ENCODE measurements around the gene CD19.
"Not testable (repeated sequence)": the region's sequence is repeated elsewhere in the genome, so short reads cannot be mapped to it uniquely, and the experiment has no call there.

CD19 gene

DNA sequence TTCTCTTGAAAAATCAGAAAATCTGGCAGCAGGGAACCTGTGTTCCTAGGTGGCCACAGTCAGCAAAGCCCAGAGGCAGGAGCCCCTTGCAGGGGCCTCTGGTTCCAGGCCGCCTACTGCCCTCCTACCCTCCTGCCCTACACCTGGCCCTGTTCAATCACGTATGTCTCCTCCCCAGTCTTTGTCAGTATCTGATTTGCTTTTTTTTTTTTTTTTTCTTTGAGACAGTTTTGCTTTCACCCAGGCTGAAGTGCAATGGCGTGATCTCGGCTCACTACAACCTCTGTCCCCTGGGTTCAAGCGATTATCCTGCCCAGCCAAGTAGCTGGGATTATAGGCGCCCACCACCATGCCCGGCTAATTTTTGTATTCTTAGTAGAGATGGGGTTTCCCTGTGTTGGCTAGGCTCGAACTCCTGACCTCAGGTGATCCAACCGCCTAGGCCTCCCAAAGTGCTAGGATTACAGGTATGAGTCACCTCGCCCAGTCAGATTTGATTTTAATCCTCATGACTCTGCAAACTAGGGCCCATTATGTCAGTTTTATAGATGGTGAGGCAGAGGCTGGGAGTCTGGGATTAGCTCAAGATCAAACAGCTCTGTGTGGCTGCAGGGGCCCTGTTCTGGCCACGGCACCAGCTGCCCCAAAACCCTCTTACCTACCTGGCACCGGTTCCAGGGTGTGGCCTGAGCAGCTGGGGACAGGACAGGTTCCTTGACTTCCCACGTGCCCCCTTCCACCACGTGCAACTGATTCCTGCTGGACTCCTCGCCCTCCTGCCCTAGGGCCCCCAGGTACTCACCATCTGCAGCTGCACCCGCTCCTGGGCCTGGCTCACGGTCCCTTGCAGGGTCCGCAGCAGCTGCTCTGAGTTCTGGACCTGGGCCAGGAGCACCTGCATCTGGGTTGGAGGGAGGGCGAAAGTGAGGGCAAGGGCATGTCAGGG is 21.4 kb upstream of the CD19 start:
- no peak for FAIRE-seq

GRCh38 chr16:28912558-28912957 is 19.2 kb upstream of the CD19 start:
- FAIRE-seq: no peak

- FAIRE-seq: no peak
Observed at GRCh38 chr16:28913946-28914724, 17.6 kb upstream of the CD19 start.

DNA sequence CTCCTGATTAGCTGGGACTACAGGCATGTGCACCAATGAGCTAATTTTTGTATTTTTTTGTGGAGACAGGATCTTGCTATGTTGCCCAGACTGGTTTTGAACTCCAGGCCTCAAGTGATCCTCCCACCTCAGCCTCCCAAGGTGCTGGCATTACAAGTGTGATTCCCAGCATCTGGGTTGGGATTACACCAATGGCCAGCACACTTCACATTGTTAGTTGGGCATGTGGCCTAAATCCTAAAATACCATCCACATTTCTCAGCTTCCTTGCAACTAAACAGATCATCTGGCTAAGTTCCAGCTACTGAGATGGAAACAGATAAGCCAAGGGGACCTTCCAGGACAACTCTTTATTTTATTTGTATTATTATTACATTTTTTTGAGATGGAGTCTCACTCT is 16.6 kb upstream of the CD19 start:
- no peak for FAIRE-seq

DNA sequence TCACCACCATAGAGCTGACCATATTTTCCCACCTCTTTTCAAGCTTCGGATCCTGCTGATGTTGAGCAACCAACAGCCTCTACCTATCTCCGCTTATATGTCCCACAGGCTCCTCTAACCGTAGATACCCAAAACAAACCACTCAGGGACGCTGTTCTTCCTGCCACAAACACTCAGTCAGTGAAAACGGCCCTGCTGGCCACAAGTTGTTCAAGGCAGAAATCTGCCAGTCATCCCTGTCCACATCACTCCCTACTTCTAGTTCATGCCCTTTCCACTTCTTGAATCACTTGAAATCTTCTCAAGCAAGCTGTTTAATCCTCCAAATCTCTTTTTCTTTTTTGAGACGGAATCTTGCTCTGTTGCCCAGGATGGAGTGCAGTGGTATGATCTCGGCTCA is 14.7 kb upstream of the CD19 start:
- no peak for FAIRE-seq

DNA sequence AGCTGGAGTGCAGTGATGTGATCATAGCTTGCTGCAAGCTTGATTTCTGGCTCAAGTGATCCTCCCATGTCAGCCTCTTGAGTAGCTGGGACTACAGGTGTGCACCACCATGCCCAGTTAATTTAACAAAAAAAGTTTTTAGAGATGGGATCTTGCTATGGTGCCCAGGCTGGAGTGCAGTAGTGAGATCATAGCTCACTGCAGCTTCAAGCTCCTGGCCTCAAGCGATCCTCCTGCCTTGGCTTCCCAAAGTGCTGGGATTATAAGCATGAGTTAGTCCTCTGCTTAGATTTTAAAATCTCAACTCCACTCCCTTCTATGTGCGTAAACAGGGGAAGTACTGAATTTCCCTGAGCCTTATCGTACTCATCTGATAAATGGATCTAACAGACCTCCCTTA is 13.1 kb upstream of the CD19 start:
- no peak for FAIRE-seq

GRCh38 chr16:28923231-28923587 is 8.6 kb upstream of the CD19 start:
- FAIRE-seq: no peak

- no peak for FAIRE-seq
Observed at GRCh38 chr16:28923652-28924398, 7.9 kb upstream of the CD19 start.

GRCh38 chr16:28924399-28924761 is 7.4 kb upstream of the CD19 start:
- no peak for FAIRE-seq

DNA sequence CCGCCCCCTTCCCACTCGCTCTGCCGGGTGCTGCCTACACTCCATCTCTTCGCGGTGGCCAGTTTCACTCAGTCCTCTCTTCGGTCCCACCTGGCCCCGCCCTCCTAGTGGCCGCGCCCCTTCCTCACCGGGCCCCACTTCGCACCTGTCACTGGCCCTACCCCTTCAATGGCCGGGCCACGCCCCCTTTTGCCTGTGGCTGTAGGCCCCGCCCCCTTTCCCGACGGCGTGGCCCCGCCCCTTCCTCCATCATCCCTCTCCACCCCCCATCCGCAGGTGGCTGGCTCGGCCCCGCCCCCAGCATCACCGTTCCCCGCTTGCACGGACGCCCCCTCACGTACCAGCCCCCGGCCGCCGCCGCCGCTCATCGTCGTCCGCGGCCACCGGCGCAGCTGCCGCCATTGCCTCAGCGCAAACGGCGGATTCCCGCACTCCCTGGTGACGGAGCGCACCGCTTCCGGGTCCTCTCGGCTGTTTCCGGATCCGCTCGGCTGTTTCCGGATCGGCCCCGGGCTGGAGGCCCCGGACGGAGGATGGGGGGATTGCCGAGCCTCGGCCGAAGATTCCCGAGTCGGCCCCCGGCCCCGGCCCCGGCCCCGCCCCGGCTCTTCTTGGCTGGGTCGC is 6.9 kb upstream of the CD19 start, which contains the start of gene RABEP2:
RABEP2 (minus strand) TSS at position 477 of the 624 bp plus-strand sequence; CDS start at position 402, 75 bp downstream.
- no peak for FAIRE-seq

DNA sequence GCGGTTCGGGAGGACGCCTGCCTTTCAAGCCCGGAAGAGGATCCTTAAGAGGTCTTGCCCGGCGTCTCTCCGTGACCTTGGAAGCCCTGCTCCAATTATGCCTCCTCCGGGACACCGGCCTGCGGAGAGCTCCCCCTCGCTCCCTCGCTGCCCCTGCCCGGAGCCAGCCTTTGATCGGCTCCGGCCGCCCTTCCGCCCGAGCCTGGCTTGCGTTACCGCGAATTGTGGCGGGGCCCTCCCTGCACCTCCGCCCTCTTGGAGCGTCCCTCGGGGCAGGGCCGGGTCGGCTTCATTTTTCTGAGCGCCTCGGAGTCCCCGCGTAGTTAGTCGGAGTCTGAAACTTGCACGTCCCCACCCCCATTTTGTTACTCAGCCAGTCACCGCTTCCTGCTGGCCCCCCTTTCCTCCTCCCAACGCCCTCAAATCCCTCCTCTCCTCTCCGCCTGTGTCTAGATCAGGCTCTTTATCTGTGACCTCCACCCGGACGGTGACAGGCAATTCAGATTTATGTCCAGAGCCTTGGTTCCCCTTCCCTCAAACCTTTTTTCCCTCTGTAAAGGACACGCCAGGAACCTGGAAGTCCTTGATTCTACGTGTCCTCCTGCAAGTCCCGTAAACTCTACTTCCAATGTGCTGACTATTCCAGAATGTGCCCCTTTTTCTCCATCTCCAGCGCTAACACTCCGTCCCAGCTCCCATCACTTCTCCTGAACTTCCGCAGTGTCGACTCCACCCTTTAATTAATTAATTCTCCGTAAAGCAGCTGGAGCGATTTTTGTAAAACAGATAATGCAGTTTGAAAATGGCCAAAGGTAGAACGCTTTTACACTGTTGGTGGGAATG is 6.2 kb upstream of the CD19 start:
- FAIRE-seq: no peak

- FAIRE-seq: not testable (repeated sequence)
Observed at GRCh38 chr16:28926284-28926683, 5.5 kb upstream of the CD19 start.

DNA sequence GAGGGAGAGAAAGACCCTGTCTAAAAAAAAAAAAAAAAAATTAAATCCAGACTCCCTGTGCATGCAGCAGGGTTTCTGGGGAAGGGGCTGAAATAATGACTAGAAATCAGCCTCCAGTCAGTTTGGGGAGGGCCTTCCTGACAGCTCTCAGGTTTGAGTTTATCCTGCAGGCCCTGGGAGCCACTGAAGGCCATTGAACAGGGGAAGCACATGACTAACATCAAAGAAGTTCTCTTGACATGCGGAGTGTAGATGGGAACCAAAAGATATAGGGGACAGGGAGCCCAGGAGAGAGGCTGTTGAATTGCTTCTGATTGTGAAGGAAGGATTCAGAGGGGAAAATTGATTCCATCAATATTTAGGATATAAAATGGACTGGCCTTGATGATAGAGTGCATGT is 4.0 kb upstream of the CD19 start:
- FAIRE-seq: no peak

GRCh38 chr16:28930203-28930602 is 1.6 kb upstream of the CD19 start:
- no peak for FAIRE-seq

- no peak for FAIRE-seq
Observed at GRCh38 chr16:28930652-28931051, 1.1 kb upstream of the CD19 start.

DNA sequence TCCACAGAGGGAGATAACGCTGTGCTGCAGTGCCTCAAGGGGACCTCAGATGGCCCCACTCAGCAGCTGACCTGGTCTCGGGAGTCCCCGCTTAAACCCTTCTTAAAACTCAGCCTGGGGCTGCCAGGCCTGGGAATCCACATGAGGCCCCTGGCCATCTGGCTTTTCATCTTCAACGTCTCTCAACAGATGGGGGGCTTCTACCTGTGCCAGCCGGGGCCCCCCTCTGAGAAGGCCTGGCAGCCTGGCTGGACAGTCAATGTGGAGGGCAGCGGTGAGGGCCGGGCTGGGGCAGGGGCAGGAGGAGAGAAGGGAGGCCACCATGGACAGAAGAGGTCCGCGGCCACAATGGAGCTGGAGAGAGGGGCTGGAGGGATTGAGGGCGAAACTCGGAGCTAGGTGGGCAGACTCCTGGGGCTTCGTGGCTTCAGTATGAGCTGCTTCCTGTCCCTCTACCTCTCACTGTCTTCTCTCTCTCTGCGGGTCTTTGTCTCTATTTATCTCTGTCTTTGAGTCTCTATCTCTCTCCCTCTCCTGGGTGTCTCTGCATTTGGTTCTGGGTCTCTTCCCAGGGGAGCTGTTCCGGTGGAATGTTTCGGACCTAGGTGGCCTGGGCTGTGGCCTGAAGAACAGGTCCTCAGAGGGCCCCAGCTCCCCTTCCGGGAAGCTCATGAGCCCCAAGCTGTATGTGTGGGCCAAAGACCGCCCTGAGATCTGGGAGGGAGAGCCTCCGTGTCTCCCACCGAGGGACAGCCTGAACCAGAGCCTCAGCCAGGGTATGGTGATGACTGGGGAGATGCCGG is 769 bp downstream of the CD19 start:
- FAIRE-seq: no peak

DNA sequence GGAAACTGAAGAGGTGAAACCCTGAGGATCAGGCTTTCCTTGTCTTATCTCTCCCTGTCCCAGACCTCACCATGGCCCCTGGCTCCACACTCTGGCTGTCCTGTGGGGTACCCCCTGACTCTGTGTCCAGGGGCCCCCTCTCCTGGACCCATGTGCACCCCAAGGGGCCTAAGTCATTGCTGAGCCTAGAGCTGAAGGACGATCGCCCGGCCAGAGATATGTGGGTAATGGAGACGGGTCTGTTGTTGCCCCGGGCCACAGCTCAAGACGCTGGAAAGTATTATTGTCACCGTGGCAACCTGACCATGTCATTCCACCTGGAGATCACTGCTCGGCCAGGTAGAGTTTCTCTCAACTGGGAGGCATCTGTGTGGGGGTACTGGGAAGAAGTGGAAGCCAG is 1.4 kb downstream of the CD19 start:
- FAIRE-seq: no peak

- FAIRE-seq: no peak
Observed at GRCh38 chr16:28935346-28935745, 3.6 kb downstream of the CD19 start.

DNA sequence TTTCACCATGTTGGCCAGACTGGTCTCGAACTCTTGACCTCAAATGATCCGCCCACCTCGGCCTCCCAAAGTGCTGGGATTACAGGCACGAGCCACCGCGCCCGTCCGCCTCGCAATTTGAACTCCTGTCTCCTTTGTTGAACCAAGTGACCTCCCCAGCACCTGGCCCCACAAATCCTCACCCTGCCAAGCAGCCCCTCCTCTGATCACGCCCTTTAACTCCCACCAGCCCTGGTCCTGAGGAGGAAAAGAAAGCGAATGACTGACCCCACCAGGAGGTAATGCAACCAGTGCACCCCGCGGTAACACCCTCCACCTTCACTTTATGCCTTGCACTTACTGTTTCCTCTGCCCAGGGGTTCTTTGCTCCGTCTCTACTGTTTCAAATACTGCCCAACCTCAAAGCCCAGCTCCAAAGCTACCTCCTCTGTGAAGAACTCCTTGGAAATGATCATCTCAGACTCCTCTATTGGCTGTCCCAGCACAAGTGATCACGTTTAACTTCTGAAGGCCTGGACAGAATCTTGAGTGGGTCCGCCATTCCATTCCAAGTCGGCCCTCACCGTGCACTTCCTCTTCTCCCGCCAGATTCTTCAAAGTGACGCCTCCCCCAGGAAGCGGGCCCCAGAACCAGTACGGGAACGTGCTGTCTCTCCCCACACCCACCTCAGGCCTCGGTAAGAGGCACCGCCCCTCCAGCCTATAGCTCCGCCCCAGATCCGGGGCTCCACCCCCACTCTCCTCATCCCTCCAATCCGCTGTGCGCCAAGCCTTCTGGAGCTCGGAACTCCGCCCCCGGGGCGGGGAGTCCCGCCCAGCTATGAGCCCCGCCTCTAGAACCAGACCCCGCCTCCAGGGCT is 4.4 kb downstream of the CD19 start:
- no peak for FAIRE-seq

DNA sequence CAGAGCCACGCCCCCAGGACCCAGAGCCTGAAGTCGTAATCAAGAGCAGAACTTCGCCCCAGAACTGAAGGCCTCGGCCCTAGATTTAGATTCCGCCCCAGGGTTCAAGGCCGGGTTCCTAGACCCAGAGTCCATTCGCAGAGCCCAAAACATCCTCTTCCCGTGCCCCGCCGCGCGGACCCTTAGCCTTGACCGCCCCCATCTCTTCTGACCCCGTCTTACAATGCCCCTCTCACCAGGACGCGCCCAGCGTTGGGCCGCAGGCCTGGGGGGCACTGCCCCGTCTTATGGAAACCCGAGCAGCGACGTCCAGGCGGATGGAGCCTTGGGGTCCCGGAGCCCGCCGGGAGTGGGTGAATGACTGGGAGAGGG is 5.0 kb downstream of the CD19 start:
- FAIRE-seq: no peak

Measured in TTC549 (cell line).